Fibroblast of pulmonary artery (primary cell): ENCODE data around the gene NDFIP1.
A peak's percentile ranks its signal among the peaks of the same experiment; 100 is the strongest.

ENCODE experiments used
- DNase-seq: peaks from one replicate; pipeline ENCODE4 v3.0.0-alpha.2; 2010; ENCODE audit warnings: low read depth
- H3K4me3 ChIP-seq: replicated peaks from 2 replicates; pipeline ENCODE4 v1.5.1; 2011; ENCODE audit warnings: low read depth, mild to moderate bottlenecking, control low read depth, low read length, moderate library complexity
- CTCF ChIP-seq: IDR thresholded peaks from 2 replicates; pipeline ENCODE4 v1.5.1; 2011; ENCODE audit warnings: mild to moderate bottlenecking, control low read depth, low read length, inconsistent platforms; ENCODE audit errors: missing control alignments

Gene NDFIP1

GRCh38 chr5:142108432-142109330 lies at the start of gene NDFIP1:
Gene NDFIP1, plus strand, starts transcription at chr5:142108779. Its CDS starts 196 bp downstream, at chr5:142108975.
- peak within 1 kb of the TSS; percentile 89 for H3K4me3 ChIP-seq
- peak; percentile 77 for DNase-seq
- no peak for TF ChIP-seq CTCF

GRCh38 chr5:142059304-142059940 lies 49.2 kb upstream of the NDFIP1 start:
- peak; percentile 25 for TF ChIP-seq CTCF
- H3K4me3 ChIP-seq = no peak overlapping the region
- DNase-seq = peak; percentile 54

DNA sequence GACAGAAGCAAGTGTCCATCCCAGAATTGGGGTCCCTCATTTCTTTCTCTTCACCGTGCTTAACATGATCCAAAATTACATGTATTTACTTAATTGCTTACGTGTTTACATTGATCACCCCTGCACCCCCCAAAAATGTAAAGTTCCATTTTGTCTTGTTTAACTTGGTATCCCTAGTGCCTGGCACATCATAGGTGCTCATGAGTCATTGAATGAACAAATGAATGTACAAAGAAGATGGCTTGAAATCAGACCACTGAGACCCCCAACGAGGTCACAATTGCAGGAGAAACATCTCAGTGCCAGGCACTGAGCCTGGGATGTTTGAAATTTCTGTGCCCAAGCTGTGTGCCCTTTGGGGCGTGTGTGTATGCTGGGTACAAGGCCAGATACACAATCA lies 45.2 kb upstream of the NDFIP1 start:
- no peak for TF ChIP-seq CTCF
- no peak for DNase-seq
- H3K4me3 ChIP-seq = peak overlapping the region; percentile 9

GRCh38 chr5:142063878-142064331 lies 44.7 kb upstream of the NDFIP1 start:
- DNase-seq = peak; percentile 80
- TF ChIP-seq CTCF = no peak
- peak overlapping the region; percentile 9 for H3K4me3 ChIP-seq

- H3K4me3 ChIP-seq = no peak overlapping the region
- DNase-seq = peak; percentile 52
- no peak for TF ChIP-seq CTCF
Observed at GRCh38 chr5:142065273-142065672, 43.3 kb upstream of the NDFIP1 start.

DNA sequence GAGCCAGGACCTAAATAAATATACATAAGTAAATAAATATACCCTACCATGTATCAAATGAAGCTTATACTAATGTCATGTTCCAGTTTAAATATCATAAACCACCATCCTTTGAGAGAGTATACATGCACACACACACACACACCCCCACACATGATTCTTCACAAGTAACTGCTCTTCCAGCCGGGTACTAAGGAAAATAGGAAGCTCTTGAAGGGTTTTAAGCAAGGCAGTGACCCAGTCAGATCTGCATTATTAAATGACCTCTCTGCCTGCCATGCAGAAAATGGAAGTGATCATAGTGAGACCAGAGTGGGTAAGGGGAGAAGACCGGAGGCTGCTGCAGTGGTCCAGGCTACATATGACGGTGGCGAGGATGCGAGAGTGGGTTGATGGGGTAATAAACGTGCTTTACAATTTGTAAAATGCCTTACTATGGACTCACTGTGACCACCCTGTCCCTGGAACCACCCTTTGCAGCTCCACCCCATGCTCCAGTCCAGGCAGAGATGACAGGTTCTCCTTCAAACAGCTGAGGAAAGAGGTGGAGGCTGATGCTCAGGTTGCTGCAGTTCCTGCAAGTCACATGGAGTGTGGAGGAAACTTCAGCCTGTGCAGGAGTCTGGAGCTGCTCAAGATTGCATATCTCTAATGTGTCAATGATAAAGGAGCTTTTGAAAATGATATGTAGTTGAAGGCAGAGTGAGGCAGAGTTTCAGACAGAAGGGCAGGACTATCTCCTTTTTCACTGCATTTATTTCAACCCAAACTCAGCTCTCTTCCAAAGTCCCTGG lies 38.8 kb upstream of the NDFIP1 start:
- TF ChIP-seq CTCF = no peak
- no peak overlapping the region for H3K4me3 ChIP-seq
- DNase-seq = no peak
